Endothelial cell of coronary artery (primary cell): ENCODE results near the gene FABP3. TPM values are rescaled to one million over a fixed set of nuclear protein-coding genes. Genes with fewer than 3 reads are reported as not detected.

Experiments used
- total RNA-seq: library from RNA; depleted of rRNA; stranded (reverse); fragments of >200 nt; gene quantifications from 2 replicates; pipeline ENCODE4 v1.2.3, GENCODE V29; 2014

The FABP3 gene
- total RNA-seq = 0.18 and 0.47 TPM in 2 replicates

DNA sequence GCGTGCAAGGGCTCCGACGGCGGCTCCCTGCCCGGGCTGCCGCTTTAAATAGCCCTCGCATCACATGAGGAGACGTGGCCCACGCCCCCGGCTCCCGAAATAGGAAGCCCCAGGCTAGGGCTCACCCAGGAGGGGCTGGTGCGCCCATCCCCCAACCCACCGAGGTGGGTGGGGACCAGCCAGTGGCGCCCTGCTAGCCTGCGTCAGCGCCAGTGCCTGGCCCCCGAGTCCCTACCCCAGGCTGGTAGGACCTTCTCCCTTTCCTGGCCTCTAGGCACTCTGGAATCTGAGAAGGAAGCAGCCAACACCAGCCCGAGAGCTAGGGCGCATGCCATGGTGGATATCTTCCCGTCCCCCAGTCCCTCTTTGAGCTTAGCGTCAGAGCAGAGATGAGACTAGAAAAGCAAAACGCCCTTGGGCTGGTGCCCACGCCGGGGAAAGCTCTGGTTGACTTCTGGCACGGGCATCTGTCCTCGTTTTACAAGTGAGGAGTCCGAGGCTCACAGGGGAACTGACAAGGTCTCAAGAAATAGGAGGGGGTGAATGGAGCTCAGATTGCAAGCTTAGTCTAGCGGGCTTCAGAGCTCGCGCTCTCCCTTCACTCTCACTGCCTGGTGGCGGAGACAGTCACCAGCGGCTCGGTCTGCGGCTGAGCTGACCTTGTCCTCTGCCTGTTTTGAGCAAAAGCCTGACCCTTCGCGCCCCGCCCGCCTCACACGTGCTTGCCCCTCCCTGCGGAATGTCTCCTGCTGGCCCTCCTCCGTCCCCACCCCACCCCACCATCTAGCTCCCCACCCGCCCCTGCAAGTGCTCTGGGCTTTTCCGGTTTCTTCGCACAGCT, at the start of gene FABP3:
Gene FABP3, minus strand, starts transcription at position 21 of the 841 bp plus-strand sequence. CDS start 62 bp downstream, outside the sequence.

DNA sequence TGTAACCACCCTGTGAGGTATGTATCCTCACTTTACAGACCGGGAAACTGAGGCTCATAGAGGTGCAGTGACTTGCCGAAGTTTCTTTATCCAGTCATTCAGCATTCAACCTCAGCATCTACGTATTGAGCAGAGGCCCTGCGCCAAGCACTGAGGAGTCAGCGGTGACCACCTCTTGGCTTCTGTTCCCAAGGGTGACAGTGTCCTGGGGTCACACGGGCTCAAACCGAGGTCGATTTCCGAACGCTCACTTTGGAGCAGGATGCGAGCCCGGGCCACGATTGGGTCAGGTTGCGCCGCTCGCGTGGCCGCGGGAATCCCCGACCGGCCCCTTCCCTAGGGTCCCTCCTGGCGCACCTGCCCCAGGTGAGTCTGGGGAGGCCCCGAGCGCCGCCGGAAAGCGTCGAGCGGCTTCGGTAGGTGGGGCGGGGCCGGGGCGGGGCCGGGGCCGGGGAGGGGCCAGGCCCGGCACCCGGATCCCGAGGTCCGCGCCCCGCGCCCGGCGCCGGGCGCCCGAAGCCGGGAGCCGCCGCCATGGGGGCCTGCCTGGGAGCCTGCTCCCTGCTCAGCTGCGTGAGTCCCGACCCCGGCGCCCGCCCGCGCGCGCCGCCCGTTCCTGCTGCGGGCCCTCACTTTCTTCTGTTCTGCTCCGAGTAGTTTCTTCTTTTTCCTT, 40.0 kb upstream of the FABP3 start, which contains the start of gene SERINC2:
Gene SERINC2, plus strand, starts transcription at position 482 of the 673 bp plus-strand sequence. Its CDS starts 53 bp downstream, at position 535.

Other genes with a start within 250 kb of the FABP3 start
- under 0.01 TPM in 1 of 2 replicates, not detected in the other for gene NKAIN1, start 133.2 kb downstream of the FABP3 start, total RNA-seq
- gene SNRNP40, start 76.3 kb downstream of the FABP3 start, total RNA-seq = 124 and 182 TPM in 2 replicates
- gene ZCCHC17, start 76.0 kb downstream of the FABP3 start, total RNA-seq = 30.1 and 48.2 TPM in 2 replicates
- 1.8 and 3.6 TPM in 2 replicates for gene SERINC2, start 40.1 kb upstream of the FABP3 start, total RNA-seq
- 336 and 343 TPM in 2 replicates for gene TINAGL1, start 203.4 kb upstream of the FABP3 start, total RNA-seq
- 0.28 and 0.54 TPM in 2 replicates for gene HCRTR1, start 244.6 kb upstream of the FABP3 start, total RNA-seq